GM18505 (cell line): ENCODE data around the gene ATP10D.
"Not testable (repeated sequence)": the region's sequence is repeated elsewhere in the genome, so short reads cannot be mapped to it uniquely, and the experiment has no call there.

Source experiments
- ATAC-seq: cut with Tn5 transposase; IDR thresholded peaks from one replicate; pipeline ENCODE4 v1.9.1; 2021; ENCODE audit not compliant: unreplicated experiment
- POLR2A ChIP-seq: IDR thresholded peaks from 4 replicates; pipeline ENCODE4 v1.6.1; 2011; ENCODE audit warnings: borderline replicate concordance; ENCODE audit not compliant: insufficient read depth, insufficient read length; ENCODE audit errors: extremely low read depth

ATP10D gene

DNA sequence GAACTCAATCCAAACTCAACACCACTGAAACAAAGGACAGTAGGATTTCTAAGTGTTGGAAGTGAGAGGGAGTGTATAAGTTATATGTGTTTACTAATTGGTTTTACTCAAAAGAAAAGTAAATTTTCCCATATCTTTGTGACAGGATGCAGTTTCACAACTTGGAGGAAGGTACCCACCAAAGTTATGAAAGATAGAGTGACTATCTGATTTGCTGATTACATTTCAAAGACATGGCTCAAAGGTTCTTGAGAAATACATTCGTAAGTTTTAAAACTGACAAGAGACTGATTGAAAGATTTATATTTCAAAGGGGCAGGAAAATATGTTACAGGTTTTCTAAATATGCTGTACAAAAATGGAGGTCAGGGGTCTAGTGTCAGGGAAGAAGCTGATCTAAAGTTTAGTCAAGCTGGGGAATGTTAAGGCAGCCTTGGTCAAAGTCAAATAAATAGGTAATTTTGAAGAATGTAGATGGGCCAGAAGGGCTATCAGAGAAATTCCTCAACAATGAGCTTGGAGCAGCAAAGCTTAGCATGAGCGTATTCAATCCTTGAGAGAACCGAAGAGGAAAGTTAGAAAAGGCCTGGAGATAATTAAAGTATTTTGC, 11.8 kb upstream of the ATP10D start:
- no peak for TF ChIP-seq POLR2A
- no peak for ATAC-seq

DNA sequence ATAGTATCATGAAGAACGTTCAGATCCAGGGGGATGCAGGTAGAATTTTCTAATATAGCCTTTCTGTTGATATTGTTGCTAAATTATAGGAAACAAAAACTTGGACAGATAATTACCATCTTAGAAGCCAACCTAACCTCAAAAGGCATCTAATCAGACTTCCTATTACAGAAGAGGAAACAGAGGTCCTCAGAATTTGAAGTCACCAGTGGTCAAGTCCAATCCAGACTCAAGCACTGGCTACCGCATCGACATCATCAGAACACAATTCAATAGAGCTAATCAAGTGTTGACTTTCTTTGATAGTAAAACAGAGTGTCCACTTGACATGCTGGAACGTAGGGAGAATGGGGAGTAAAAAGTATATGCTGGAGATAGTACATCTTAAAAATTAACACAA, 10.3 kb upstream of the ATP10D start:
- TF ChIP-seq POLR2A = no peak
- ATAC-seq = no peak

DNA sequence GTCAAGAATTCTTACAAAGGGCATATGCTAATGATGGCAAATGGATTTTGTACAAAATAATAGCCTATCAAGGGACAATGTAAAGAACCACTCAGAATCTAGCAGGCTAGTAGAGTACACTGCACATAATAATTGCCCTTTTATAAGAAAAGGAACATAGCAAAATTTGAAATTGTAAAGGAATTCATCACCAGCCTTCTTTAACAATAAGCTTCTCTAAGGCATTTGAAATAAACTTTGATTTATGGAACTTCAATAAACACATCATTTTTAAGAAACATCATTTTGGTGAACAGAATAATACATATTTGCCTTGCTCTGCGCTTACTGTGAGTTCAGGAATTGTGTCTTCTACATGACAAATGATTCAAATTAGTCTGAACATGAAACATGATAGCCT, 9.7 kb upstream of the ATP10D start:
- ATAC-seq = no peak
- TF ChIP-seq POLR2A = no peak

DNA sequence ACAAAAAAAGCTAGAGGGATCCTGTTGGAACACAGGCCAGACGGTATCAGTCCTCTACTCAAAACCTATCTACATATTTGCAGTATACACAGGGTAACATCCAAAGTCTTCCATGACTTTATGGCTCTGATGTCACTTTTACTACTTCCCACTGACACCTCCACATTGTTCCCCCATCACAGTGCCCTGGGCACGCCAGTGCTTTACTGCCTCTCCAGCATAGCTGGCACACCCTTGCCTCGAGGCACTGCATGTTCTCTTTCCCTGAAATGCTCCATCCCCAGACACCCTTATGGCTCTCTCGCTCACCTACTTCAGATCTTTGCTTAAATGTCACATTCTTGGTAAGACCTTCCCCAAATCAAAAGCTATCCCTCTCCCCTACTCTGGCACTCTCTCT, 6.3 kb upstream of the ATP10D start:
- no peak for ATAC-seq
- no peak for TF ChIP-seq POLR2A

DNA sequence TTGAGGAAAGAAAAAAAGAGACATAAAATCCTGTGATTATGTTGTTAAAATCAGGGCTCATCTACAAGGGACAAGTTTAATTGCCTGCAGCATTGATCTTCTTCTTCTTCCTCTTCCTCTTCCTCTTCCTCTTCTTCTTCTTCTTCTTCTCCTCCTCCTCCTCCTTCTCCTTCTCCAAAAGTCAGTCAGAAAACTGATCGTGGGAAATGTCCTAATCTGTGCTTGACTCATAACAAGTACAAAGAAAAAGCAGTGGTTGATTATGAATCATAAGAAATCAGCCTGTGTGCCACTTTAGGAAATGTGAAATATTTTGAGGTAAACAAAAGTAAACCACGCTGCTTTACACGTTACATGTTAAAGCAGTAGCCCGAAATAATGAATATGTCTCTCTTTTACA, 2.7 kb upstream of the ATP10D start:
- no peak for TF ChIP-seq POLR2A
- no peak for ATAC-seq

DNA sequence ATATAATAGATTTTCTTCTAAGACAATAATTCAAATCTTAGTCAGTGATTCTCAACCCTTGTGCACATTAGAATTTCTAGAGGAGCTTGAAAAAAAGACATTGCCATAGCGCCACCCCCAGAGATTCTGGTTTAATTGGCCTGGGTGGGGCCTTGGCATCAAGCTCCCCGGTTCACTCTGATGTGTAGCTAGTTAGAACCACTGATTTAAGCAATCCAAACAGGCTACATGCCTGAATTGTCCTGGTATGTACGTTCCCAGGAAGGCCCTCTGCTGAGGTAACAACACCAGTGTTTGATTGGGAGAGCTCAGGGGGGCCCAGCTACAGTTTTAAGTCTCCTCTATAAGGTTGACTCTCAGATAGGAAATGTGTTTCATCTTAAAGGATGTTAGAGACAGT, 1.3 kb upstream of the ATP10D start:
- no peak for ATAC-seq
- no peak for TF ChIP-seq POLR2A

DNA sequence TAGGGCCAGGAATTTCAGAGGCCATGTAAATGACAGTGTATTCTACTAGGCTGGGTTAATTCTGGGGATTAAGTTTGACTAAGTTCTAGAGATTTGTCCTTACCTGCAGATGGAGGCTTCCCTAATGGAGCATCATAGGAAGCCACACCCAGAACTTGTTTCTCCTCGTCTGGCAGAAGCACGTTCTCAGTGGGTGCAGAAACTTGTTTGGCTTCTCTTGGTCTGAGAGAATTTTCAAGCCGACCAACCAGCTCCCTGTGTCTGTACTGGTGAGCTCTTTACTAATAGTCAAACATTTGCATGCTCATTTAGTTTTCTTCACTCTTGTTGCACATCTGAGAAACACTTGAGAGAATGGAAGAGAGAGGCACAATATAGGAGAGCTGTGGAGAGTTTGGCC, 907 bp upstream of the ATP10D start:
- no peak for ATAC-seq
- TF ChIP-seq POLR2A = no peak

DNA sequence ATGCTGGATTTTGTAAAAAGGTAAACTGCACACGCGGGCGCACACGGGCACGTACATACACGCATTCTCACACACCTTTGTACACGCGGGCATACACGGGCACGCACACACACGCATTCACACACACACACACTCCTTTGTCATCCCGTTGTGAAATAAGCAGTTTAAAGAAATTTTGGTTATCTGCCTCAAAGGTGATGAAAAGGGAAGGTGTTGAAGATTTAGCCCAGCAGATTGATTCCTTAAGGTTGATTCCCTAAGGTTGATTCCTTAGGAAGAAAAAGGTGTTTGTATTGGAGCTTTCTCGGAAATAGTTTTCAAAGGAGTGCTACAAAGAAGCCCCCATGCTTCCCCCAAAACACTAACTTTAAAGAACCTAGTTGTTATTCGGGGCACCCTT, 693 bp downstream of the ATP10D start:
- ATAC-seq = no peak
- TF ChIP-seq POLR2A = no peak

DNA sequence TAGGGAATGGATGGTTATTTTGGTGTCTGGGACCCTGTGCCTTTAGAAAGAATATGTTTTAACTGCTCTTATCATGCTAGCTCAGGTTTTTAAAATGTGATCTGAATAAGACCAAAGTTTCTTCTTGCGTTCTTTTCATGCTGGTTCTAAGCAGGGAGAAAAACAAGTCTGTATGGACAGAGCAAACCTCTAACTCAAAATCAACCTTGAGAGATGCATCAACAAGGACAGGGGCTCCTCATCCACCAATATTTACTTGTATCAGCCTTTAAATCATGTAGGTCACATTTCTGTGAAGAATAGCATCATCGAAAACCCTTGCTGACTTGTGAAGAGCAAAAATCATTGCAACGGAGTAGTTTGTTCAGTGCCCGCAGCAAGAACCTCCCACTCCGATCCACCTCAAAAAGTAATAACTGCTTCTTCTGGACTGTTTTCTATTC, 1.2 kb downstream of the ATP10D start:
- no peak for ATAC-seq
- TF ChIP-seq POLR2A = no peak

DNA sequence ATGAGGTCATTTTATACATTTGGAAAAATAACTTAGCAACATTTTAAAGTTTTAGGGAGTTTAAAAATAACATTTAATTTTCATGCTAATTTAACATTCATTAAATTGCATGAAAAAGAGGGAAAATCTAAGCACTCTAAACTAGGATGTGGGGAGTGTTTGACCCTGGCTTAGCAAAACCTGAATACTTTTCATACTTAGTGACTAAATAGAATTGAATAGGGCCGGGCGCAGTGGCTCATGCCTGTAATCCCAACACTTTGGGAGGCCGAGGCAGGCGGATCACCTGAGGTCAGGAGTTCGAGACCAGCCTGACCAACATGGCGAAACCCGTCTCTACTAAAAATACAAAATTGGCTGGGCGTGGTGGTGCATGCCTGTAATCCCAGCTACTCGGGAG, 1.7 kb downstream of the ATP10D start:
- ATAC-seq = not testable (repeated sequence)

DNA sequence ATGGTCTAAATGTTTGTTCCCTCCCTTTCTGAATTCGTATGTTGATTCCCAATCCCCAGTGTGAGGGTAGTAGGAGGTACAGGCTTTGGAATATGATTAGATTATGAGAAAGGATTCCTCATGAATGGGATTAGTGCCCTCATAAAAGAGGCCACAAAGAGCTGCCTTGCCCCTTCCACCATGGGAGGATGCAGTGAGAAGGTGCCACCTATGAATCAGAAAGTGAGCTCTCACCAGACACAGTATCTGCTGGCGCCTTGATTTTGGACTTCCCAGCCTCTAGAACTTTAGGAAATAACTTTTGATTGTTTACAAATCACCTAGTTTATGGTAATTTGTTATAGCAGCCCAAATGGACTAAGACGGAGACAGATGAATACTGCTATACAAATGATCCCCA, 3.6 kb downstream of the ATP10D start:
- no peak for TF ChIP-seq POLR2A
- ATAC-seq = no peak

DNA sequence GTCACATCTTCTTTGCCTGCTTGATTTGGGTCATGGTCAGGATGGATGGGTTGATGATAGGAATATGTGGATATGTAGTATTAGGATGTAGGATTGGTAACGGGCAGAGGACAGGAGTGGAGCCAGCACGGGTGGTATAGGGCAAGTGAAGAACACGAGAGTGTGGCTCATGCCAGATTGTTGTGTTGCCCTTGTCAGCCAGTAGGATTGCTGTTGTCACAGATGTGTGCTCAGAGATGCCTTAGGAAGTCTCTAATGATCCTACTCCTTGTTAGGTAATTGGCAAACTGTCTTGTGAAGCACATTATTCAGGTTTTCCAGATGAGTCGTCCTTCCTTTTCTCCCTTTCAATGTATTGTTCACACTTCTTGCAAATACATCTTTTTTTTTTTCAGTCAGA, 5.5 kb downstream of the ATP10D start:
- peak; percentile 72 for ATAC-seq
- no peak for TF ChIP-seq POLR2A

DNA sequence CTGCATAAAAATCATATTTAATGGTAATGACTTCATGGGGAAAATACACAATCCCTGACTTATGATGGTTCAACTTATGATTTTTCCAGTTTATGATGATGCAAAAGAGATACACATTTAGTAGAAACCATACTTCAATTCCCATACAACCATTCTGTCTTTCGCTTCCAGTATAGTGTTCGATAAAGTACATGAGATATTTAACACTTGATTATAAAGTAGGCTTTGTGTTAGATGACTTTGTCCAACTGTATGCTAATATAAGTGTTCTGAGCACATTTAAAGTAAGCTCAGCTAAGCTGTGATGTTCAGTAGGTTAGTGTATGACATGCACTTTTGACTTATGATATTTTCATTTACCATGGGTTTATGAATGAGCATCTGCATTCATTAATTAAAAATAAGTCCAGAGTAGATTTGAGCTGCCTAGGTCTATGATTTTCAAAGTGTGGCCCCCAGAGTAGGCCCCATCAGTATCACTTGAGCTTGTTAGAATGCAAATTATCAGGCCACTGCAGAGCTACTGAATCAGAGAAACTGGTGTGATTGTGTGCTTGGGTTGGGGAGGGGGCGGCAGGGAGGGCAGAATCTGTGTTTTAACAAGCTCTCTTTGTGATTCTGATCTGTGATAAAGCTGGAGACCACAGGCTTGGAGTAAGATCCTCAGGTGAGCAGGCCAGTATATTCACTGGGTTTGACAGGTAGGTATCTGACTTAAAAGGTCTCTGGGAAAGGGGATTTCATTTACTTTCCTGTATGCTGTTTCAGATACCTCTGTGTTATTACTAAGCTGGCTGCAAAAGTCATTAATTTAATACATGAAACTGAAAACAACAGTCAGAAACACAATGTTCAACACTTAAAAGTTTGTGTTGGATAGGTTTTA, 8.4 kb downstream of the ATP10D start:
- ATAC-seq = peak; percentile 62
- no peak for TF ChIP-seq POLR2A

DNA sequence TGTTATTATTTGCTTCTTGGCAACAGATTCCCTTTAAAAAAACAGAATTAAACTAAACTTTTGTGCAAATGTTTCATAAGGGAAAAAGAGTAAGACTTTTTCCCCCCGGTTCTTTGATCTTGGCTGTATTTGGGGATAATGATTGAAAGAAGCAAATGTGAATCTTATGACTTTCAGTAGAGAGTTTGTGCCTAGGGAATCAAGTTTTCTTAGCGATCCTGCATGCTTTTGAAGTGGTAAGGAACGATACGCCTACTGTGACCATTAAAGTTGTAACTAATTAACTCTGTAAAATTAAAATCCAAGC, 9.0 kb downstream of the ATP10D start:
- TF ChIP-seq POLR2A = no peak
- ATAC-seq = no peak

DNA sequence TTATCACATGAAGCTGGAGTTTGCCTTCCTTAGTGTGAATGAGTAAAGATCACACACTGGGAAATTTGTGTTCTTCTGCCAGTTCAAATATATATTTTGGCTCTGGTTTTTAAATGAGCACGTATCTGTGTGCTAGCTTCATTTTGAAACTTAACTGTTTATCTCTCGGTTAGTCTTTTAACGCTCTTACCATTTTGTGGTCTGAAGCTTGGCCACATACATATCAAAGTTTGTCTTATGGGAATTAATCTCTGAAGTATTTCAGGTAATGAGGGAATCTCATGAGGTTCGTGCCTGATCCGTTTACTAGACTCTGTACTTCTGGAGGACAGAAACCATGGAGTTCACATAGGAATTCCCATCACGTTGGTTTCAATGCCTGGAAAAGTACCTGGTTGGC, 13.8 kb downstream of the ATP10D start:
- no peak for ATAC-seq
- no peak for TF ChIP-seq POLR2A

DNA sequence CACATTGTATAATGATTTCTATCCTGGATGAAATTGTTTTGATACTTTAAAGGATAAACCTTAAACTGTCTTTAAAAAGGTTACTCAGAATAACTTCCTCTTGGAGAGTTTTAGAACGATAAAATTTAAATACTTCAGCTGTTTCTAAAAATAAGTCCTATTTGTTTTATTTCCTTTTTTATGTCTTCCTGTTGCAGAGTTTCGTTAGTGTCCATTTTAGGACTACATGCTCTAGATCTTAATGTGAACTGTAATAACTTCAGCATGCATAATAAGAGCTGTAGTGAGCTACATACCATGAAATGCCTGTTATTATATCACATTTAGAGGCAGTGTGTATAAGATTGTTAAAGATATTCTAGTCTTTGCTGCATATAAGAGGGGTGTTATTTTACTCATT, 14.6 kb downstream of the ATP10D start:
- ATAC-seq = no peak

More for the DNA sequence above, 14.6 kb downstream of the ATP10D start:
- TF ChIP-seq POLR2A = no peak
